Measurements from ENCODE around the gene CAMTA2. TPM values are rescaled to one million over a fixed set of nuclear protein-coding genes. Genes with fewer than 3 reads are reported as not detected.

The CAMTA2 gene
- total RNA-seq, 6 experiments from 2014 or later = 15.3 to 21.1 (median 17.7) TPM

GRCh38 chr17:4969551-4970173 is 17.8 kb downstream of the CAMTA2 start:
- Histone ChIP-seq H3K27ac (peak overlapping the region; percentile 54 to 87 (median 59)), H3K9me3 (no peaks in the 10 kb centered on the region), H3K36me3 (peaks cover 0 to 7% (median under 1%) of the 10 kb centered on the region in 4 donors), H3K4me3 (peak overlapping the region in 2 of 3 donors; percentile 65 to 78), H3K27me3 (no peaks in the 10 kb centered on the region), H3K4me1 (peaks cover 0 to 24% (median 12%) of the 10 kb centered on the region in 4 donors)
- intact Hi-C loops (cut with DNase I) = loop anchor here in 1 of 2 donors (10.0 kb wide), 1 partner anchor 55 kb away; no protein-coding TSS in a partner anchor
- ATAC-seq = peak in 2 of 4 donors; percentile 1 to 5
- WGBS (ENCODE audit: insufficient coverage, low coverage, low lambda C conversion rate, missing lambda C conversion rate) = 37% methylated on average over 15 of the region's 16 CpGs
- TF ChIP-seq POLR2A (IDR thresholded peaks at IDR 0.05) (no peak), CTCF (IDR thresholded peaks at IDR 0.05) (no peak)
- DNase-seq = peak in 2 of 3 donors; percentile 76 to 82

- Histone ChIP-seq H3K27me3 (no peaks in the 10 kb centered on the region), H3K4me3 (peak overlapping the region; percentile 65 to 78 (median 73)), H3K9me3 (no peaks in the 10 kb centered on the region), H3K27ac (peak overlapping the region; percentile 85 to 92 (median 87)), H3K4me1 (peaks cover 0 to 24% (median 12%) of the 10 kb centered on the region in 4 donors), H3K36me3 (peaks cover 0 to 7% (median 0%) of the 10 kb centered on the region in 4 donors)
- ATAC-seq = no peak
- TF ChIP-seq POLR2A (IDR thresholded peaks at IDR 0.05) (no peak), CTCF (IDR thresholded peaks at IDR 0.05) (no peak)
- 28% methylated on average over 7 of the region's 15 CpGs for WGBS (ENCODE audit: insufficient coverage, low coverage, low lambda C conversion rate, missing lambda C conversion rate)
- intact Hi-C loops (cut with DNase I) = no loop called here
- DNase-seq = peak in 1 of 3 donors; percentile 53
Measured at GRCh38 chr17:4969047-4969550, 18.4 kb downstream of the CAMTA2 start.

GRCh38 chr17:4968486-4969046 is 18.9 kb downstream of the CAMTA2 start:
- TF ChIP-seq POLR2A (IDR thresholded peaks at IDR 0.05) (no peak), CTCF (IDR thresholded peaks at IDR 0.05) (no peak)
- H3K27ac ChIP-seq = peak overlapping the region; percentile 85 to 92 (median 87)
- intact Hi-C loops (cut with DNase I) = no loop called here
- H3K36me3 ChIP-seq = peaks cover 0 to 7% (median 0%) of the 10 kb centered on the region in 4 donors
- H3K4me3 ChIP-seq = peak overlapping the region; percentile 65 to 78 (median 73)
- DNase-seq = peak in 1 of 3 donors; percentile 48
- no peaks in the 10 kb centered on the region for H3K9me3 ChIP-seq
- no peak for ATAC-seq
- WGBS (ENCODE audit: insufficient coverage, low coverage, low lambda C conversion rate, missing lambda C conversion rate) = 17% methylated on average over 16 of the region's 23 CpGs
- no peaks in the 10 kb centered on the region for H3K27me3 ChIP-seq
- peaks cover 0 to 24% (median 12%) of the 10 kb centered on the region in 4 donors for H3K4me1 ChIP-seq

GRCh38 chr17:4967539-4968485 is 19.7 kb downstream of the CAMTA2 start, which contains the start of gene SPAG7:
SPAG7 (minus strand) TSS chr17:4967817; CDS start chr17:4967804, 13 bp downstream.
- DNase-seq (peak; percentile 94 to 95 (median 95)), ATAC-seq (peak; percentile 72 to 84 (median 81))
- no peaks in the 10 kb centered on the region for H3K27me3 ChIP-seq
- peaks cover 0 to 7% (median 0%) of the 10 kb centered on the region in 4 donors for H3K36me3 ChIP-seq
- TF ChIP-seq POLR2A (IDR thresholded peaks at IDR 0.05) (peak; percentile 79), CTCF (IDR thresholded peaks at IDR 0.05) (no peak)
- peak within 1 kb of the TSS; percentile 85 to 96 (median 87) for H3K27ac ChIP-seq
- intact Hi-C loops (cut with DNase I) = no loop called here
- H3K4me3 ChIP-seq = peak within 1 kb of the TSS; percentile 65 to 85 (median 78)
- WGBS (ENCODE audit: insufficient coverage, low coverage, low lambda C conversion rate, missing lambda C conversion rate) = under 1% methylated on average over 38 of the region's 66 CpGs
- peaks cover 0 to 24% (median 12%) of the 10 kb centered on the region in 4 donors for H3K4me1 ChIP-seq
- H3K9me3 ChIP-seq = no peaks in the 10 kb centered on the region

Measured in right lobe of liver (tissue), 6 donors.